Mesendoderm (in vitro differentiated cells): ENCODE results near the gene ACTG2.

Source experiments
- DNase-seq: peaks from one replicate; pipeline ENCODE4 v3.0.0; 2013
- H2AK5ac ChIP-seq: 2 replicates; pipeline ENCODE4 v1.6.1; 2013; ENCODE audit warnings: low read length, inconsistent platforms
- H2BK120ac ChIP-seq: 2 replicates; pipeline ENCODE4 v1.6.1; 2013; ENCODE audit warnings: low read depth, mild to moderate bottlenecking, low read length, moderate library complexity, mixed read lengths
- H2BK15ac ChIP-seq: replicated peaks from 2 replicates; pipeline ENCODE4 v1.6.1; 2013; ENCODE audit warnings: low read depth, mild to moderate bottlenecking, moderate library complexity
- H2BK5ac ChIP-seq: 2 replicates; pipeline ENCODE4 v1.6.1; 2013; ENCODE audit warnings: low read length, inconsistent platforms
- H3K18ac ChIP-seq: 2 replicates; pipeline ENCODE4 v1.6.1; 2013; ENCODE audit warnings: mild to moderate bottlenecking, low read length, mixed read lengths
- H3K23ac ChIP-seq: one replicate; pipeline ENCODE4 v1.6.1; 2013; ENCODE audit warnings: low read length
- H3K27ac ChIP-seq: 2 replicates; pipeline ENCODE4 v1.5.1; 2013; ENCODE audit warnings: low read depth, mild to moderate bottlenecking, inconsistent platforms, low read length, moderate library complexity
- H3K27me3 ChIP-seq: 2 replicates; pipeline ENCODE4 v1.6.1; 2013; ENCODE audit warnings: low read length, control low read depth, mild to moderate bottlenecking, inconsistent platforms; ENCODE audit not compliant: insufficient read depth, poor library complexity
- H3K36me3 ChIP-seq: 2 replicates; pipeline ENCODE4 v1.6.1; 2013; ENCODE audit warnings: low read length, inconsistent platforms; ENCODE audit not compliant: control insufficient read depth, insufficient read depth
- H3K4ac ChIP-seq: one replicate; pipeline ENCODE4 v1.6.1; 2013; ENCODE audit warnings: low read depth, mild to moderate bottlenecking, low read length, moderate library complexity
- H3K4me1 ChIP-seq: 2 replicates; pipeline ENCODE4 v1.6.1; 2013; ENCODE audit warnings: low read depth, low read length, inconsistent platforms; ENCODE audit not compliant: control insufficient read depth
- H3K4me2 ChIP-seq: 2 replicates; pipeline ENCODE4 v1.6.1; 2013; ENCODE audit warnings: low read length
- H3K4me3 ChIP-seq: 2 replicates; pipeline ENCODE4 v1.5.1; 2013; ENCODE audit warnings: mild to moderate bottlenecking, low read length
- H3K56ac ChIP-seq: one replicate; pipeline ENCODE4 v1.6.1; 2013; ENCODE audit warnings: low read length
- H3K79me1 ChIP-seq: 2 replicates; pipeline ENCODE4 v1.6.1; 2013; ENCODE audit warnings: low read length, inconsistent platforms
- H3K79me2 ChIP-seq: 2 replicates; pipeline ENCODE4 v1.6.1; 2013; ENCODE audit warnings: mild to moderate bottlenecking, low read length; ENCODE audit not compliant: control insufficient read depth, insufficient read depth
- H3K9ac ChIP-seq: 2 replicates; pipeline ENCODE4 v1.6.1; 2013; ENCODE audit warnings: low read length, inconsistent platforms
- H4K5ac ChIP-seq: one replicate; pipeline ENCODE4 v1.6.1; 2013; ENCODE audit warnings: low read length
- H4K8ac ChIP-seq: one replicate; pipeline ENCODE4 v1.6.1; 2013; ENCODE audit warnings: low read depth, mild to moderate bottlenecking, control low read depth, low read length, moderate library complexity
- WGBS: extraction: QIAGEN DNeasy Blood & Tissue Kit; methylation state at CpG from one replicate; pipeline ENCODE4 v1.1.7; 2013; ENCODE audit warnings: low lambda C conversion rate, missing lambda C conversion rate; ENCODE audit not compliant: insufficient coverage; ENCODE audit errors: extremely low coverage; 5-methylcytosine and 5-hydroxymethylcytosine counted together

Gene ACTG2

GRCh38 chr2:73946215-73946614 lies 53.4 kb downstream of the ACTG2 start:
- Histone ChIP-seq H3K36me3 (peaks cover 7% of the 10 kb centered on the region), H3K79me1 (peaks cover 12% of the 10 kb centered on the region), H2BK120ac (no peak overlapping the region), H3K27me3 (no peaks in the 10 kb centered on the region), H3K56ac (no peak overlapping the region), H2BK5ac (no peak overlapping the region), H3K4ac (no peak overlapping the region), H4K8ac (no peak overlapping the region), H3K27ac (no peak overlapping the region), H3K4me1 (no peaks in the 10 kb centered on the region), H3K9ac (no peak overlapping the region), H4K5ac (no peak overlapping the region), H3K79me2 (peaks cover 9% of the 10 kb centered on the region), H3K4me2 (no peak overlapping the region), H3K23ac (no peak overlapping the region), H3K4me3 (no peak overlapping the region), H2AK5ac (no peak overlapping the region), H3K18ac (no peak overlapping the region), H2BK15ac (no peak overlapping the region)
- DNase-seq = no peak
- no CpG with 5 or more reads among the region's 1 CpG for WGBS

- Histone ChIP-seq H2BK120ac (no peak overlapping the region), H3K56ac (no peak overlapping the region), H2AK5ac (no peak overlapping the region), H2BK15ac (no peak overlapping the region), H3K36me3 (peaks cover 7% of the 10 kb centered on the region), H3K4me1 (no peaks in the 10 kb centered on the region), H3K4ac (no peak overlapping the region), H3K27ac (no peak overlapping the region), H3K4me2 (no peak overlapping the region), H3K27me3 (no peaks in the 10 kb centered on the region), H3K4me3 (no peak overlapping the region), H3K18ac (no peak overlapping the region), H4K5ac (no peak overlapping the region), H3K79me2 (peaks cover 9% of the 10 kb centered on the region), H3K9ac (no peak overlapping the region), H4K8ac (no peak overlapping the region), H3K23ac (no peak overlapping the region), H2BK5ac (no peak overlapping the region), H3K79me1 (peaks cover 14% of the 10 kb centered on the region)
- no peak for DNase-seq
- WGBS = no CpG with 5 or more reads among the region's 3 CpGs
These were observed 53.9 kb downstream of the ACTG2 start for GRCh38 chr2:73946666-73947065.

GRCh38 chr2:73947412-73948018 lies 54.7 kb downstream of the ACTG2 start:
- no CpG with 5 or more reads among the region's 5 CpGs for WGBS

GRCh38 chr2:73949802-73950201 lies 57.0 kb downstream of the ACTG2 start:
- H3K4me2 ChIP-seq = no peak overlapping the region
- no peak overlapping the region for H4K8ac ChIP-seq
- H3K9ac ChIP-seq = no peak overlapping the region
- no peak overlapping the region for H3K4me3 ChIP-seq
- H3K27me3 ChIP-seq = no peaks in the 10 kb centered on the region
- H3K56ac ChIP-seq = no peak overlapping the region
- no peak overlapping the region for H3K27ac ChIP-seq
- no peak overlapping the region for H3K23ac ChIP-seq
- no peak overlapping the region for H3K18ac ChIP-seq
- DNase-seq = no peak
- no peaks in the 10 kb centered on the region for H3K4me1 ChIP-seq
- H2BK5ac ChIP-seq = no peak overlapping the region
- peaks cover 13% of the 10 kb centered on the region for H3K79me1 ChIP-seq
- no peak overlapping the region for H3K4ac ChIP-seq
- H4K5ac ChIP-seq = no peak overlapping the region
- no peak overlapping the region for H2BK120ac ChIP-seq
- no peak overlapping the region for H2AK5ac ChIP-seq
- H3K79me2 ChIP-seq = peaks cover 6% of the 10 kb centered on the region
- peaks cover 11% of the 10 kb centered on the region for H3K36me3 ChIP-seq
- H2BK15ac ChIP-seq = no peak overlapping the region

More at GRCh38 chr2:73947412-73948018, 54.7 kb downstream of the ACTG2 start:
- no peak overlapping the region for H3K4ac ChIP-seq
- no peak overlapping the region for H3K23ac ChIP-seq
- H4K5ac ChIP-seq = no peak overlapping the region
- peaks cover 9% of the 10 kb centered on the region for H3K36me3 ChIP-seq
- peaks cover 9% of the 10 kb centered on the region for H3K79me2 ChIP-seq
- no peak overlapping the region for H3K4me3 ChIP-seq
- no peak overlapping the region for H3K56ac ChIP-seq
- no peak overlapping the region for H3K27ac ChIP-seq
- DNase-seq = no peak
- no peak overlapping the region for H4K8ac ChIP-seq
- H2BK120ac ChIP-seq = no peak overlapping the region
- H3K4me1 ChIP-seq = no peaks in the 10 kb centered on the region
- H3K79me1 ChIP-seq = peaks cover 14% of the 10 kb centered on the region
- no peak overlapping the region for H3K9ac ChIP-seq
- H3K18ac ChIP-seq = no peak overlapping the region
- no peak overlapping the region for H3K4me2 ChIP-seq
- no peak overlapping the region for H2AK5ac ChIP-seq
- H2BK15ac ChIP-seq = no peak overlapping the region
- H2BK5ac ChIP-seq = no peak overlapping the region
- H3K27me3 ChIP-seq = no peaks in the 10 kb centered on the region

GRCh38 chr2:73952499-73953446 lies 60.0 kb downstream of the ACTG2 start:
- no peak overlapping the region for H2AK5ac ChIP-seq
- H3K79me2 ChIP-seq = no peaks in the 10 kb centered on the region
- H3K23ac ChIP-seq = no peak overlapping the region
- H3K27ac ChIP-seq = no peak overlapping the region
- no CpG with 5 or more reads among the region's 12 CpGs for WGBS
- H3K4me1 ChIP-seq = no peaks in the 10 kb centered on the region
- no peak overlapping the region for H3K18ac ChIP-seq
- no peaks in the 10 kb centered on the region for H3K27me3 ChIP-seq
- no peak overlapping the region for H2BK120ac ChIP-seq
- no peak overlapping the region for H3K4ac ChIP-seq
- no peak for DNase-seq
- H4K8ac ChIP-seq = no peak overlapping the region
- H3K9ac ChIP-seq = no peak overlapping the region
- H3K79me1 ChIP-seq = peaks cover 10% of the 10 kb centered on the region
- H3K56ac ChIP-seq = no peak overlapping the region
- H4K5ac ChIP-seq = no peak overlapping the region
- H2BK5ac ChIP-seq = no peak overlapping the region
- no peak overlapping the region for H3K4me2 ChIP-seq
- peaks cover 12% of the 10 kb centered on the region for H3K36me3 ChIP-seq
- H3K4me3 ChIP-seq = no peak overlapping the region
- no peak overlapping the region for H2BK15ac ChIP-seq
